GM23338 (cell line): Measurements from ENCODE around the gene TRIM34.

Experiments
- CTCF ChIP-seq, 2 experiments: fragments of 200-600 bp in 1 of 2; sonication (generic) in 1 of 2; conservative IDR thresholded peaks; 2 replicates each; pipeline versions ENCODE4 v1.5.1 to v1.6.1; 2016 to 2017; ENCODE audit warnings: antibody characterized with exemption in 2 of 2, low read depth in 2 of 2, mild to moderate bottlenecking in 2 of 2, moderate library complexity in 1 of 2
- EZH2 ChIP-seq: fragments of 200-600 bp; sonication (generic); IDR thresholded peaks from one replicate; pipeline ENCODE4 v1.8.0; 2017; ENCODE audit warnings: antibody characterized with exemption, mild to moderate bottlenecking, low read depth; ENCODE audit not compliant: unreplicated experiment
- EZH2phosphoT487 ChIP-seq: fragments of 200-600 bp; sonication (generic); IDR thresholded peaks from one replicate; pipeline ENCODE4 v1.8.1; 2018; ENCODE audit warnings: antibody characterized with exemption; ENCODE audit not compliant: unreplicated experiment
- REST ChIP-seq: IDR thresholded peaks from one replicate; pipeline ENCODE4 v1.6.1; 2018; ENCODE audit warnings: antibody characterized with exemption; ENCODE audit not compliant: unreplicated experiment

- TF ChIP-seq CTCF (conservative IDR thresholded peaks at IDR 0.05; ENCODE audit: low read depth in 2 of 2) (no peak), EZH2 (no peak), REST (no peak), EZH2phosphoT487 (no peak)
Observed at GRCh38 chr11:5608808-5609207, 16.0 kb upstream of the TRIM34 start.
